ENCODE data around the gene SLC27A6. TPM values are rescaled to one million over a fixed set of nuclear protein-coding genes. Genes with fewer than 3 reads are reported as not detected.

Gene SLC27A6
- polyA plus RNA-seq, 1 of the 3 experiments (the other 2 are of a cell fraction), result 0.12 TPM

DNA sequence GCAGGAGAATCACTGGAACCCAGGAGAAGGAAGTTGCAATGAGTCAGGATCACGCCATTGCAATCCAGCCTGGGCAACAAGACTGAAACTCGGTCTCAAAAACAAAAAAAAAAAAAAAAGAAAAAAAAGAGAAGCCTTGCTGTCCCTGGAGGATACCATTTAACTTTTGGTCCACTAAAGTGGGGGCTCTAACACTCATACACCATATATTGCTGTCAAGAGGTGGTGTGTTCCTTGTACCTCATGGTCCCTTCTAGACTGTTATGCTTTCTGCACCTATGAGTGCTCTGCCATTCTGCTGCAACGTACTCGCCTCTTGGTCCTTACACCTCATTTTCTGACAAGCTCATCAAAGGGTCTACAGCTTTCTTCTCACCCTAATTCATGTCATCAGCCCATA is 77.0 kb downstream of the SLC27A6 start:
- no peaks in the 10 kb centered on the region for H3K4me1 ChIP-seq (ENCODE audit: control insufficient read depth in 1 of 2, insufficient read depth in 2 of 2, low read depth in 1 of 2, low read length in 1 of 2)
- DNase-seq, result no peak
- no peaks in the 10 kb centered on the region for H3K27me3 ChIP-seq (ENCODE audit: insufficient read depth)
- no peak overlapping the region for H3K27ac ChIP-seq (ENCODE audit: low read depth in 2 of 2, low read length in 1 of 2)
- no peaks in the 10 kb centered on the region for H3K79me2 ChIP-seq (ENCODE audit: insufficient read depth)
- H3K36me3 ChIP-seq (replicated peaks in 1 of 2; ENCODE audit: control insufficient read depth in 1 of 2, insufficient read depth in 2 of 2, low read length in 1 of 2), result no peaks in the 10 kb centered on the region
- POLR2A ChIA-PET, result no interaction called here
- H3F3A ChIP-seq (replicated peaks; ENCODE audit: insufficient read depth), result no peaks in the 10 kb centered on the region
- no peaks in the 10 kb centered on the region for H3K9me2 ChIP-seq
- H3K4me2 ChIP-seq, result no peak overlapping the region
- CTCF ChIA-PET, result no interaction called here
- no peak overlapping the region for H2AFZ ChIP-seq (ENCODE audit: low read depth)
- no peaks in the 10 kb centered on the region for H3K9me3 ChIP-seq
- no peak overlapping the region for H3K4me3 ChIP-seq (ENCODE audit: low read depth in 2 of 2, low read length in 1 of 2)
- 36% methylated on average over 4 of the region's 4 CpGs for WGBS (ENCODE audit: low lambda C conversion rate)
- TF ChIP-seq NFIC (IDR thresholded peaks at IDR 0.05; ENCODE audit: borderline replicate concordance) (no peak), CHD2 (IDR thresholded peaks at IDR 0.05; ENCODE audit: low read length, partially characterized antibody) (no peak), YY1 (IDR thresholded peaks at IDR 0.05; ENCODE audit: low read depth) (no peak), NRF1 (IDR thresholded peaks at IDR 0.05; ENCODE audit: low read depth, low read length) (no peak), RXRA (IDR thresholded peaks at IDR 0.05; ENCODE audit: borderline replicate concordance, low read depth) (no peak), FOSL2 (IDR thresholded peaks at IDR 0.05; ENCODE audit: borderline replicate concordance, low read depth) (no peak), ELF1 (IDR thresholded peaks at IDR 0.05) (no peak), RAD21 (IDR thresholded peaks at IDR 0.05; ENCODE audit: low read length) (no peak), JUND (IDR thresholded peaks at IDR 0.05) (no peak)
- TF ChIP-seq, protein P1, sequence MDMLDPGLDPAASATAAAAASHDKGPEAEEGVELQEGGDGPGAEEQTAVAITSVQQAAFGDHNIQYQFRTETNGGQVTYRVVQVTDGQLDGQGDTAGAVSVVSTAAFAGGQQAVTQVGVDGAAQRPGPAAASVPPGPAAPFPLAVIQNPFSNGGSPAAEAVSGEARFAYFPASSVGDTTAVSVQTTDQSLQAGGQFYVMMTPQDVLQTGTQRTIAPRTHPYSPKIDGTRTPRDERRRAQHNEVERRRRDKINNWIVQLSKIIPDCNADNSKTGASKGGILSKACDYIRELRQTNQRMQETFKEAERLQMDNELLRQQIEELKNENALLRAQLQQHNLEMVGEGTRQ (IDR thresholded peaks at IDR 0.05; ENCODE audit: borderline replicate concordance, low read depth, low read length), result no peak
- TF ChIP-seq, protein P2, sequence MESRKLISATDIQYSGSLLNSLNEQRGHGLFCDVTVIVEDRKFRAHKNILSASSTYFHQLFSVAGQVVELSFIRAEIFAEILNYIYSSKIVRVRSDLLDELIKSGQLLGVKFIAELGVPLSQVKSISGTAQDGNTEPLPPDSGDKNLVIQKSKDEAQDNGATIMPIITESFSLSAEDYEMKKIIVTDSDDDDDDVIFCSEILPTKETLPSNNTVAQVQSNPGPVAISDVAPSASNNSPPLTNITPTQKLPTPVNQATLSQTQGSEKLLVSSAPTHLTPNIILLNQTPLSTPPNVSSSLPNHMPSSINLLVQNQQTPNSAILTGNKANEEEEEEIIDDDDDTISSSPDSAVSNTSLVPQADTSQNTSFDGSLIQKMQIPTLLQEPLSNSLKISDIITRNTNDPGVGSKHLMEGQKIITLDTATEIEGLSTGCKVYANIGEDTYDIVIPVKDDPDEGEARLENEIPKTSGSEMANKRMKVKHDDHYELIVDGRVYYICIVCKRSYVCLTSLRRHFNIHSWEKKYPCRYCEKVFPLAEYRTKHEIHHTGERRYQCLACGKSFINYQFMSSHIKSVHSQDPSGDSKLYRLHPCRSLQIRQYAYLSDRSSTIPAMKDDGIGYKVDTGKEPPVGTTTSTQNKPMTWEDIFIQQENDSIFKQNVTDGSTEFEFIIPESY (IDR thresholded peaks at IDR 0.05; ENCODE audit: borderline replicate concordance, low read depth), result no peak
- H3K9ac ChIP-seq, result no peak overlapping the region
- no peaks in the 10 kb centered on the region for H4K20me1 ChIP-seq (ENCODE audit: insufficient read depth)

DNA sequence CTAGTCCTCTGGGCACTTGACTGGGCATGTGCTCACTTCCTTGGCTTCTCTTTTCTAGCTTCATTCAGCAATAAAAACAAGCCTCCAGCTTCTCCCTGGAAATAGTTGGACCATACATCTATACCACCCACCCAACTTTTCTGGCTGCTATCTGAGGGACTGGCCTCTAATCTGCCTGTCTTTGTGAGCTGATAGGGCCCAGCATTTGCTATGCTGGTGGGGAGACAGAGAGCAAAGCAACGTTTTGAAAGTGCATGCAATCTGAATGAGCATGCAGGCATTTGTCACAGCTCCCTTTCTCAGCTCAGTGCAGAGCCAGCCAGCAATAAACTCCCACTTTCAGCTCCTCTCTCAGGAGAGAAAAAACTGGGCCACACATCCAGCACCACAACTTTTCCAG is 78.6 kb downstream of the SLC27A6 start:
- no peak overlapping the region for H2AFZ ChIP-seq (ENCODE audit: low read depth)
- CTCF ChIA-PET, result interaction anchor here (0.8 to 0.9 kb wide), 3 partner anchors 51 to 139 kb away, joined by 3 to 4 read pairs (median 4); partner anchors contain the start of gene ISOC1
- H3K4me1 ChIP-seq (ENCODE audit: control insufficient read depth in 1 of 2, insufficient read depth in 2 of 2, low read depth in 1 of 2, low read length in 1 of 2), result peaks cover 0 to 7% of the 10 kb centered on the region in 2 experiments; a peak in 2 of 4 replicates
- H3K79me2 ChIP-seq (ENCODE audit: insufficient read depth), result no peaks in the 10 kb centered on the region
- H3K27ac ChIP-seq (ENCODE audit: low read depth in 2 of 2, low read length in 1 of 2), result no peak overlapping the region
- H3K36me3 ChIP-seq (replicated peaks in 1 of 2; ENCODE audit: control insufficient read depth in 1 of 2, insufficient read depth in 2 of 2, low read length in 1 of 2), result no peaks in the 10 kb centered on the region
- H3K9me3 ChIP-seq, result no peaks in the 10 kb centered on the region
- no peaks in the 10 kb centered on the region for H4K20me1 ChIP-seq (ENCODE audit: insufficient read depth)
- WGBS (ENCODE audit: low lambda C conversion rate), result 0% methylated on average over 1 of the region's 1 CpG
- no peak overlapping the region for H3K4me2 ChIP-seq
- no peaks in the 10 kb centered on the region for H3K9me2 ChIP-seq
- POLR2A ChIA-PET, result no interaction called here
- no peak for DNase-seq
- H3K27me3 ChIP-seq (ENCODE audit: insufficient read depth), result no peaks in the 10 kb centered on the region
- H3F3A ChIP-seq (replicated peaks; ENCODE audit: insufficient read depth), result no peaks in the 10 kb centered on the region
- H3K9ac ChIP-seq, result no peak overlapping the region
- no peak for TF ChIP-seq EP300 (IDR thresholded peaks at IDR 0.05; ENCODE audit: borderline replicate concordance in 1 of 2, low read depth in 1 of 2, low read length in 1 of 2)
- TF ChIP-seq, protein P3, sequence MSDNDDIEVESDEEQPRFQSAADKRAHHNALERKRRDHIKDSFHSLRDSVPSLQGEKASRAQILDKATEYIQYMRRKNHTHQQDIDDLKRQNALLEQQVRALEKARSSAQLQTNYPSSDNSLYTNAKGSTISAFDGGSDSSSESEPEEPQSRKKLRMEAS (IDR thresholded peaks at IDR 0.05; ENCODE audit: low read depth), result no peak
- H3K4me3 ChIP-seq (ENCODE audit: low read depth in 2 of 2, low read length in 1 of 2), result no peak overlapping the region; a peak in 1 of 4 replicates

Measured in SK-N-SH (cell line).